SHP77 (cell line): ENCODE data around the gene BIVM.
"Not testable (repeated sequence)": the region's sequence is repeated elsewhere in the genome, so short reads cannot be mapped to it uniquely, and the experiment has no call there.

Source experiments
- DNase-seq, 2 experiments: peaks; one replicate each; lab custom pipeline; 2025; lab: John Stamatoyannopoulos, UW

BIVM gene, protein sequence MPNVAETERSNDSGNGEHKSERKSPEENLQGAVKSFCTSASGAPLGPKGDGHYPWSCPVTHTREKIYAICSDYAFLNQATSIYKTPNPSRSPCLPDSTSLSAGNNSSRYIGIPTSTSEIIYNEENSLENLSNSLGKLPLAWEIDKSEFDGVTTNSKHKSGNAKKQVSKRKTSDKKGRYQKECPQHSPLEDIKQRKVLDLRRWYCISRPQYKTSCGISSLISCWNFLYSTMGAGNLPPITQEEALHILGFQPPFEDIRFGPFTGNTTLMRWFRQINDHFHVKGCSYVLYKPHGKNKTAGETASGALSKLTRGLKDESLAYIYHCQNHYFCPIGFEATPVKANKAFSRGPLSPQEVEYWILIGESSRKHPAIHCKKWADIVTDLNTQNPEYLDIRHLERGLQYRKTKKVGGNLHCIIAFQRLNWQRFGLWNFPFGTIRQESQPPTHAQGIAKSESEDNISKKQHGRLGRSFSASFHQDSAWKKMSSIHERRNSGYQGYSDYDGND

DNA sequence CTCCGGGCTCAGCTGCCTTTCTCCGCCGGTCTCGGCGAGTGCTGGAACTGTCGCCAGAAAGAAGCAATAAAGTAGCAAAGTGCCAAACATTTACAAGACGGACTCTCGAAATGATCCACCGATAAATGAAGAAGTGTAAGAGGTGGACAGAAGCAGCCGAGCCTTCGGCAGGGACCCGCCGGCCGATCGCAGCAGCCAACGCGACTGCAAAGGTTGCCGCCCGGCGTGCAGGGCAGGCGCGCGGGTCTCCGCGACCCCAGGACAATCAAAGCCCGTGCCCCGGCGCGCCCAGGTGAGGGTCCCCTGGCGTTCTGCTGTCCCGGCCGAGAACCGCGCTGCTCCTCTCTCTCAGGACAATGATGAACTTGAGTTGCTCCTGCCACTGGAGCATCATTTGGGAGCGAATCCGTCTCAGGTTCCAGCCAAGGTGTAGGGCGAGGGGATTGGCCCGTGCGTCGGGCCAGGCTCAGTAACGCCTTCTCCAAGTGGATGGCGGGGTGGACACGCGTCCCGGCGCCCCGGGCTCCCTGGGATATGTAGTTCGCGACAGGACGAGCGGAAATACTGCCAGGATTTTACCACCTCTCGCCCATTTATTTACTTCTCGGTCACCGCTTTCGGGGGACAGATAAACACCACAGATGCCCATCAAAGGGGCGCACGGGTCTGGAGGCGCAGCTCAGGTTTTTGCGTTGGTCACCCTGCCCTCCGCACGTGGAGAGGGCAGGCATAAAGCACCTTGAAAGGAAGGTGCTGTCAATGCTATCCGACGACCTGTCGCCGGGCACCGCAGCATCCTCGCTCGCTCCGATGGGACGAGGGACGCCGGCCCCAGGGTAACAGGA is at the start of gene BIVM, which contains the start of gene POGLUT2:
Gene BIVM (plus strand): TSS at position 539 of the 845 bp plus-strand sequence. CDS start 8,149 bp downstream, outside the sequence.
Gene POGLUT2 (minus strand): TSS at position 396 of the 845 bp plus-strand sequence. CDS start 306 bp downstream, at position 90.
- DNase-seq, result peak; percentile 97 to 99

DNA sequence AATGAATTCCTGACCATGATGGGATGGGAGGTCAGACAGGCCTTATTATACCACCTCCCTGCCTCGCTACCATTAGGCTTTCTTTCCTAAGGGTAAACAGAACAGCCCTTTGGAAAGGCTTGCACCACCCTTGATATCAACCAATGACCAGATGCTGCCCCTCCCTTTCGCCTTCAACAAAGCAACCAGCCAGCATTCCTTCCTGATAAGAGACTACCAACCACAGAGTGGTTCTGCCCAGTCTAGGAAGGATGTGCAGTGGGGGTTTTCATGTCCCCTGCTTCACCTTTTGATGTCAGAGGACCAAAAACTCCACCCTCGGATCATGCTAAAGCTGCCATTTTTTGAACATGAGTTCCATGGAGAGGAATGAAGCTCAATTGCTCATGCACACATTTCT is 47.0 kb upstream of the BIVM start:
- no peak for DNase-seq

DNA sequence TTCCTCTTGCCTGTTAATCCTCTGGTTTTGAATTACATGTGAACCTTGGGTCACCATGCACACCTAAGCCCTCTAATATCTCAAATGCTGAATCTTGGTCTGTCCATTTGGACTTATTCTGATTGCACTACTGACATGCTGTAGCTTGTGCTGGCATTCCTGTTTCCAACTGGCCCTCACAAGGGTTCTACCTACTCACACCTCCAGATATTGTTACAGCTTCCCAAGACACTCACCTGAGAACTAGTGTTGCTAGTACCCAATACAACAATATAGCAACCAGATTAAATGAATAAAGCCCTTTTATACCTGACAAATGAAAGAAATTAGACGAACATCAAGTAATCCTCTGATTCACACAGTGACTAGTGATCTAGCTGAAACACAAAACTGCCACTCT is 41.9 kb upstream of the BIVM start:
- DNase-seq, result no peak

DNA sequence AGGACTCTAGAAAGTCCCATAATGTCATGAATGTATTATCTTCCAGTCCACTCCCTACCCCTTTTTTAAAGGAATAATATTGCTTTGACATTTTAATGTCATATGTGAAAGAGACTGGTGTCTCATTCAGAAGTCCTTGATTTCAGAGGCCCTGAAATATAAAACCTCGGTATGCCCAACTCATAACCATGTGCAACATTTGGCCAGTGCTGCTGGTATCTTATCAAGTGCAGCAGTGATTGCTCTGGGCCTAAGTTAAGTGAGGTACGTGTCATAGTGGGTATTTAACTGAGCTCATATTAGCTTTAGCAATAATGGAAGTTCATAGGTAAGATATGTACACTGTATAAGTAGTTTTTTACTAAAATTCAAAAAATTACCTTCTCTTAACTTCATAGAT is 40.1 kb upstream of the BIVM start:
- DNase-seq, result no peak

DNA sequence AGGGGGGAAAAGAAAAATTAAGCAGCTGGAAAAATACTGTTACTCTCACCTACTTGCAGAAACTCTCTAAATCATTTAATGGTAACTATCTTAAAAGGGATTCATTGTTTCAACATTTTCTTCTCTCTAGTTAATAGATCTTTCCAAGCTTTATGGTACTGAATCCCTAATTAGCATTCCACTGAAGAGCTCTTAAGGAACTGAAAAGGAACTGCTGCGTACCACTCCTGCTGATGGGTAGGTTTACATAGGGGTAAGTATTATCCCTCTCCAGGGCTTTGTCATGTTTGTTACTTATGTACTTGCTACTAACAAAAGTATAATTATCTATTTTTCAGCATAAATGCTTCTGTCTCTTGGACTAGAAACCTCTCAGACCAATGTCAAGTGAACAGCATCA is 37.8 kb upstream of the BIVM start:
- DNase-seq, result no peak

DNA sequence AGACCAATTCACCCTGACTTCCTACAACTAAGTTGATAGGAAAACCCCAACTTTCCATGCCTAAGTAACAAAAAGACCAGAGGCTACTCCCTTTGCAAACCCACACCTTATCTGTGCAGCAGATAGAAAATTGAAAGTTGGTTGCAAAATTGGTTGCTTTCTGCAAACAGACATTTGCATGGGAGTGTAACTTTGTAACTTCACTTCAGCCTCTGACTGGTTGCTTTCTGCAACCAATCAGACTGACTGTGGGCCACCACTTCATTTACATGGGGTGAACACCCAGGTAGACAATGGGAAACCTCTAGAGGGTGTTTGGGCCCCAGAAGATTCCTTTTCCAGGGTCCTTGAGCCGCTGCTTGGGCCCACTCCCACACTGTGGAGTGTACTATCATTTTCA is 35.2 kb upstream of the BIVM start:
- no peak for DNase-seq

DNA sequence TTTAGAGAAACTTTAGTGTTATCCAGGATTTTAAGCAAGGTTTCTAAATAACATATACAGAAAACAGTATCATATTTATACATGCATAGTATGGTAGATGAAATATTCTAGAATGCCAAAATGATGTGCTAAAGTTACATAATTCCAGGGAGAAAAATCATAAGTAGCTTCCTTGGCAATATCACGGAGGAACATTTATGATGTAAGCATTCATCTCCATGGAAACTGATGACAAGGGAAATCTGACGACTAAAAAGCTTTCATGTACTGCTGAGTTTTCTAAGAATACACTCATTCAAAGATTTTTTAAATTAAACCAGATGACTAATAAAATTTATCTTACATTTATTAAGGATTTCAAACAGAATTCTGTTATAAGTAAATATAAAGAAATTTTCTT is 30.0 kb upstream of the BIVM start:
- DNase-seq, result no peak

DNA sequence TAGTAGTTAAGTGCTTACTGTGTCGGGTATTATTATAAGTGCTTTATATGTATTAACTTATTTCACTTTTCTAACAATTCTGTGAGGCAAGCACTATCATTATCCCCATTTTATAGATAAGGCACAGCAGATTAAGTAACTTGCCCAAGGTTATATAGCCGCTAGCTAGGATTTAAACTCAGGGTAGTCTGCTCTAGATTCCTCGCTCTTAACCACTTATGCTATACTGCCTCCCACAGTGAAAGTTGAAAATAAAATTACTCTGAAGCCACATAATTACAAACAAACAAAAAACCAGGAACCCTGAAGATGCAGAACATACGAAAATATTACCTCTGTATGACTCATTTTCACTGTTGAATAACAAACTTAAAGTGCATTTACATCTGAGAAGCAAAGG is 29.2 kb upstream of the BIVM start:
- no peak for DNase-seq

DNA sequence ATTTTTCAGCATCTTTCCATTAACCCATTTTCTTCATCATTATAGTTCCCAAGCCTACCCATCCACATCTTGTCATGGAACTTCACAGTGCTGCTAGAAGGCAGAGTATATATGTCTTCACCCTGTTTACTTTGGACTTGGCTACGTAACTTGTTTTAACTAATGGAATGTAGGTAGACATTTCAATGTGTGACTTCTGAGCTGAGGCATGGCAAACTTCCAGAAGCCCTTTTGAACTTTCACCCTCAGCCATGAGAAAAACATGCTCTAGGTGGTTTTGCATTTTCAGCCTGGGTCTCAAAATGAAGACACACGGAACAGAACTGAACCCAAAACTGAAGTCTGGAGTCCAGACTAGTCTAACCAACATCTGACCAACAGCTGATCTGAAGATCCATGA is 28.5 kb upstream of the BIVM start:
- no peak for DNase-seq

DNA sequence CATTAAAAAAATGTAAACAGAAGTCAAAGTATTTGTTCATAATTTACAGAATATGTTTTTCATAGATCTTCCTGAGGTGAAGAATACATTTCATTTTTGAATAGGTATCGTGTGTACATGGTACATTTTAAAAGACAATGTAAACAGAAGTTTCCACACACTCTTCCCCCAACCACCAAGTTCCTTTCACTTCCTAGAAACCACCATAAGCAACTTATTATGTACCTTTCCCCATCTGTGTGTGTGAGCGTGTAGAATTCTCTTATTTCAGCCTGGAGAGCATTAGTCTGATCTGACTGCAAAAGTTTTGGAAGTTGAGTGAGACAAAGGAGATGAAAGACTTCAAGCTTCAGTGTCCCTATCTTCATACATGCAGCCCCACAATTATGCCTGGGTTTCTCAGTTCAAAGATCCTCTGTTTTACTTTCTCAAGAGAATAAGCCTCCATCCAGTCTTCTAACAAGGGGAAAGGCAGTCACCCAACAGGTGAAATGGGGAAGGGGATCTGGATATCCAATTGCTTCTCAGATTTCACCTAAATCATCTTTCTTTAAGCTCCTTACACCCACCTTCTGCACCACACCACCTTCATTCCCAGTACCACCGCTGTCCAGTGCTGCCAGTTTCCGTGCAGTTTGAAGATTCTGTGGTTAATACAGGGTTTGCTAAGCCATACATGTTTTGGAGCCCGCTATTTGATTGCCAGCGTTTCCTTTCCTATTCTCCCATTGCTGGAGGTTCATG is 27.4 kb upstream of the BIVM start:
- no peak for DNase-seq

DNA sequence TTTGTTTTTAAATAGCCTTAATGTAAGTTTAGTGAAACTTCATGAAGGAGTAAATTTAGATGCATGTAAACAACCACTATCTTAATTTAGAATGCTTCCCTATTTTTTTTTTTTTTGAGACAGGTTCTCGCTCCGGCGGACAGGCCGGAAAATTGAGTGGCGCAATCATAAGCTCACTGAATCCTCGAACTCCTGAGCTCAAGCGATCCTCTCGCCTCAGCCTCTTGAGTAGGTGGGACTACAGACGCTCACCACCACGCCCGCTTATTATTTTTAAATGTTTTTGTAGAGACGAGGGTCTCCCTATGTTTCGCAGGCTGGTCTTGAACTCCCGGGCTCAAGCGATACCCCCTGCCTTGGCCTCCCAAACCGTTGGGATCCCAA is 26.9 kb upstream of the BIVM start:
- DNase-seq, result no peak

DNA sequence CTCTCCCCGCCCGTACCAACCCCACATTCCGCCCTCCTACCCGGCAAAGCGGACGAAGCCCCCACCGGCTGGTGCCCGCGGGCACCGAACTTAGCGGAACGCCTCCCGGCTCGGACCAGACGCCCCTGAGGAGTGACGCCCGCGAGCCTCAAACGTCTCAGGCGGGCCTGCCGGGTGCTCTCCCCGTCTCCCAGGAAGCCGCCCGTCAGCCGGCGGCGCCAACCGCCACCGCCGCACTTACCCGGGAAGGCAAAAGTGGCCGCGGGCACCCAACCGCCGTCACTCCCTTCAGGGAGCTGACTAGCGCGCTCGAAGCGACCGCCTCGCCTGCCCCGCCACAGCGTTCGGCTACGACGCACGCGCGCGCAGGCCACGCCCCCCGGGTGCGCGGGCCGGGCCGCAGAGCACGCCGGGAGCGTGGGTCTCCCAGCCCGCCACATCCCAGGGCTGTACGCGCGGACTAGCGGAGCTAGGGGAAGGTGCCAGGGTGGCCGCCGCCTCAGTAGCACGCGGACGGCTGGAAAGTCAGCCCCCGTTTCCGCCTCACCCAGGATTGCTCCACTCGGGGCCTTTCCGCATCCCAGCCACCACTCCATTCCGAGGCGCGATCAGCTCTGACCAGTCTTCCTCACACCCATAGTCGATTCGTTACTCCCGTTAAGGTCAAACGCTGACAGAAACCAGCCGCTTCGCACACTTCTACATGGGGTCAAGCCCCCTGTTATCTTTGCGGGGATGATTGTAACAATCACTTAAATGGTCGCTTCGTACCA is 25.3 kb upstream of the BIVM start, which contains the start of gene TEX30:
Gene TEX30 (minus strand): TSS at position 346 of the 773 bp plus-strand sequence. CDS start 3,760 bp downstream, outside the sequence.
- peak; percentile 89 to 93 for DNase-seq

DNA sequence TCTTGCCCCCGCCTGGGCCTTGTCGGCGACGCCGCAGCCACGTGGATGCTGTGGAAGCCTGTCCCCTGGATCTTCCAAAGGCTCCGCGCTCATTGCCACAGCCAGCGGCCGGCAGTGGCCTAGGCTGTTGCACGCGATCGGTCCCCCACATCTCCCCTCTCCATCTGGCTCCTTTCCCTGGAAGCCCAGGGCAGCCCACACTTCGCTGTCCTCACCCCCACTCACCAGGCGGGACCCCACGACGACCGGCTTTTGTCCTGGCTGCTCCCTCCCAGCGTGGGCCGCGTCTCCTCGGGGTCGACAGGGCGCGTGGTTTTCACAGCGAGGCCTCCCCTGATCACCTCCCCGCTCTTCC is 24.7 kb upstream of the BIVM start:
- DNase-seq, result no peak

DNA sequence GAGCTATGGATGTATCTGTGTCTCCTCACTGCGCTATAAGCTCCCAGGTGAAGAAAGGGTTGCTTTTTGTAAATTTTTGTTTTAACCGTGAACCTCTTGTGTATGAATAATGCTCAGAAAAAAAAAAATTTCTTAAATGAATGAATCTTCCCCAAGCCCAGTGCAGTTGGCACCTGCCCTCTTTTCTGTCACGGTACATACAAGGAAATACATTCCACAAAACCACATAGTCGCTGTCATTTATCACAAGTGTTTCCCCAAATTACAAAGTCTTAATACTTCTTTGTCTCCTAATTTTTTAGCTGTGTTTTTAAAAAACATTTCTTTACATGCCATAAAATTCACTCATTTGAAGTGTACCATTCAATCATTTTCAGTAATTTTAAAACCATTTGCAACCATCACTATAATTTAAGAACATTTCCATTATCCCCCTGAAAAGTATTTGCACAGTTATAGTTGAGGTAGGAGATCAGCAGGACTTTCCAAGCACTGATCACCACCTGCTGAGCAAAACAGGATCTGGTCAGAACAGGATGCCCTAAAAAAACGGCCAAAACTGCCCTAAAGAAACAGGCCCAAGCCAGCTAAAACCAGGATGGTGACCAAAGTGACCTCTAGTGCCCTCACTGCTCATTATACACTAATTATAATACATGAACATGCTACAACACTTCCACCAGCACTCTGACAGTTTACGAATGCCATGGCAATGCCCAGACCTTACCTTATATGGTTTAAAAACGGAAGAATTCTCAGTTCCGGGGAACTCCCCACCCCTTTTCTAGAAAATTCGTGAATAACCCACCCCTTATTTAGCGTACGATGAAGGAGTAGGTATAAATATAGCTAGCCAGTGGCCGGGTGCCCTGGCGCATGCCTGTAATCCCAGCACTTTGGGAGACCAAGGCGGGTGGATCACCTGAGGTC is 24.1 kb upstream of the BIVM start:
- DNase-seq, result no peak

DNA sequence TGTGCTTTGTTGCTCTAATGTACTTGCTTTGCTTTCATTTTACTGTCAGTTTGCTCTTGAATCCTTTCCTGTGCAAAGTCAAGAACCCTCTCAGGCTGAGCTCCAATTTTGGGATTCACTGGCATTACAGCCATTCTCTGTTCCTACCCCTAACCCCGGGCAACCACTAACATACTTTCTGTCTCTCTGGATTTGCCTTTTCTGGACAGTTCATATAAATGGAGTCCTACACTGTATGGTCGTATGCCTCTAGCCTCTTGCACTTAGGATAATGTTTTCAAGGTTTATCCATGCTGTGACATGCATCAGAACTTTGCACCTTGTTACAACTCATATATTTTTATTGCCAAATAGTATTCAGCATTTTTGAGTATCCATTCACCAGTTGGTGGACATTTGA is 22.6 kb upstream of the BIVM start:
- no peak for DNase-seq

DNA sequence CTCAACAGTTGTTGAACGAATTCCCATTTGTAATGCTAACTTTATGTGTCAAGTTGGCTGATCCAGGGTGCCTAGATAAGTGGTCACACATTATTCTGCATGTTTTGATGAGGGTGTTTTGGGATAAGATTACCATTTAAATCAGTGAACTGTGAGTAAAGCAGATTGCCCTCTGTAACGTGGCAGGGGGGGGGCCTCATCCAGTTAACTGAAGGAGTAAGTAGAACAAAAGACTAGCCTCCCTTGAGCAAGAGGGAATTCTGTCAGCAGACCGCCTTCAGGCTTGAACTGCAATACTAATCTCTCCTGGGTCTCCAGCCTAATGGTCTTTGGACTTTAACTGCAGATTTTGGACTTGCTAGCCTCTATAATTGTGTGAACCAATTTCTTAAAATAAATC is 21.2 kb upstream of the BIVM start:
- no peak for DNase-seq

DNA sequence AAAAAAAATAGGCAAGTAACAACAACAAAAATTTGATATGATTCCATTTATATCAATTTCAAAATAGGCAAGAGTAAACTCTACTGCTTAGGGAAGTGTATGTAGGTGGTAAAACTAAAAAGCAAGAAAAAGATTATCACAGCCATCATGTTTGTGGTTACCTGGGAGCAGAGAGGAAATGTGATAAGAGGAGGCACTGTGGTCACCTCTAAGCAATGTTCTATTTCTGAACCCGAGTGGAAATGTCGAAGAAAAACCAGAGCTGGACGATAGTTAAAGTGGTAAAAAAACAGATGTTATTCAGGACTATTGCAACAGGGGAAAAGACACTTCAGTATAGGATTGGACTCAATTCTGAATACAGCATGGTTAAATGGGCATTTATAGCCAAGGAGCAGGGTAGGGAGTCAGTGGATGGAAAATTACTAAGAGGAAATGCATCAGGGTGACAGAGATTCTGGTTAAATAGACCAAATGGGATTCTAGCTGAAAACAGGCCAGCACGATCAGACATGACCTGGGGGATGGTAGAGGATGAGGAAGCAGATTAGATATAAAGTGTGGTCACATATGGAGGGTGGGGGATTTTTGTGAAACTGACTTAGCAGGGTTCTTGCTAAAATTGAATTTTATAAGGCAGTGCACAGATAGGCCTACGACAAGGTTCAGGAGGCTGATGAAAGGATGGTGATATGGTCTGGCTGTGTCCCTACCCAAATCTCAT is 19.3 kb upstream of the BIVM start:
- no peak for DNase-seq

DNA sequence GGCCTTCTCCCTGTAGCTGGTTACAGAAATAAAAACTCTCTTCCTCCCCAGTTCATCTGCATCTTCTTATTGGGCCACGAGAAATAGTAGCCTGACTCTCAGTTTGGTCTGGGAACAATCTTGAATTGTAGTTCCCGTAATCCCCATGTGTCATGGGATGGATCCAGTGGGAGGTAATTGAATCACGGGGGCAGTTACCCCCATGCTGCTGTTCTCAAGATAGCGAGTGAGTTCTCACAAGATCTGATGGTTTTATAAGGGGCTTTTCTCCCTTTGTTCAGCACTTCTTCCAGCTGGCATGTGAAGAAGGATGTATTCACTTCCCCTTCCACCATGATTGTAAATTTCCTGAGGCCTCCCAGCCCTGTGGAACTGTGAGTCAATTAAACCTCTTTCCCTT is 18.3 kb upstream of the BIVM start:
- not testable (repeated sequence) for DNase-seq

DNA sequence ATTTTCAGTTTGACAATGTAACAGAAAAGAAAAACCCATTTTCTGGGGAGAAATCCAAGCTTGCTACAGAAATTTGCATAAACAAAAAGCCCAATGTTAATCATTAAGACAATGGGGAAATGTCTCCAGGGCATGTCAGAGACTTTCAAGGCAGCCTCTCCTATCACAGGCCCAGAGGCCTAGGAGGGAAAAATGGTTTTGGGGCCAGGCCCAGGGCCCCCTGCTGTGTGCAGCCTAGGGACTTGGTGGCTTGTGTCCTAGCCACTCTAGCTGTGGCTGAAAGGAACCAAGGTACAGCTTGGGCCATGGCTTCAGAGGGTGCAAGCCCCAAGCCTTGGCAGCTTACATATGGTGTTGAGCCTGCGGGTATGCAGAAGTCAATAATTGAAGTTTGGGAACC is 17.3 kb upstream of the BIVM start:
- DNase-seq, result no peak

DNA sequence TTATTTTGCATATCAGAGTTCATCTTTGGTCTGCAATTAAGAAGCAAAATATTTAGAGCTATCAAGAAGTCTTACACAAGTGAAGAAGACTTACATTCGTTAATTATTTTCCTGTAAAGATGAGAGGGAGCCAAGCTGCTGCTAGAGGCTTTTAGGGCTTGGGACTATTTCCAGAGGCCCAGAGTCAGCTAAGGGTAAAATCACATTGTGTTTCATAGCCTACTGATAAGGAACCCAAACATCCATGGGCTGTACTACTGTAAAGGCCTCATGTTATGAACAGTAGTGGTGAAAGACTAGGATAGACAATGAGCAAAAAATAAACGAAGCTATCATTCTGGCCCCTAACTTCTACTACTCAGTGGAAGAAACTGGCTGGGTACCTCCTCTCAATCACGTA is 14.4 kb upstream of the BIVM start:
- DNase-seq, result no peak
